Measurements from ENCODE around the gene GEMIN4.
"Not testable (repeated sequence)": the region's sequence is repeated elsewhere in the genome, so short reads cannot be mapped to it uniquely, and the experiment has no call there.

Gene GEMIN4

DNA sequence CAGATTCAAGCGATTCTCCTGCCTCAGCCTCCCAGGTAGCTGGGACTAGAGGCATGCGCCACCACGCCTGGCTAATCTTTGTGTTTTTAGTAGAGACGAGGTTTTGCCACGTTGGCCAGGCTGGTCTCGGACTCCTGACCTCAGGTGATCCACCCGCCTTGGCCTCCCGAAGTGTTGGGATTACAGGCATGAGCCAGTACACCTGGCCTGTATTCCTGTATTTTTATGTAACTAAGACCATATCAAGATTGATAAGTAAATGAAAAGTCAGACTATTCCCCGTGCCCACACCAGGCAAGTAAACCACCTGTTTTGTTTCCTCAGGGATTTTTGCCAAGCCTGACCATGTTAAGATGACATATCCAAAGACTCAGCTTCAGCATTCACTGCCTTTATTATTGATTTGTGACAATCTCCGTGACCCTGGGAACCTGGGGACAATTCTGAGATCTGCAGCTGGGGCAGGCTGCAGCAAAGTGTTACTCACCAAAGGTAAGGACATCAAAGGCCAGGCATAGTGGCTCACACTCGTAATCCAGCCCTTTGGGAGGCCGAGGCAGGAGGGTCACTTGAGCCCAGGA lies 35.7 kb upstream of the GEMIN4 start (continued):
- no peak for TF ChIP-seq ZNF596 (tag by site-specific recombination; IDR thresholded peaks at IDR 0.05)
- TF ChIP-seq ZNF239 (tag by site-specific recombination; IDR thresholded peaks at IDR 0.05): no peak
- TF ChIP-seq, protein P1, sequence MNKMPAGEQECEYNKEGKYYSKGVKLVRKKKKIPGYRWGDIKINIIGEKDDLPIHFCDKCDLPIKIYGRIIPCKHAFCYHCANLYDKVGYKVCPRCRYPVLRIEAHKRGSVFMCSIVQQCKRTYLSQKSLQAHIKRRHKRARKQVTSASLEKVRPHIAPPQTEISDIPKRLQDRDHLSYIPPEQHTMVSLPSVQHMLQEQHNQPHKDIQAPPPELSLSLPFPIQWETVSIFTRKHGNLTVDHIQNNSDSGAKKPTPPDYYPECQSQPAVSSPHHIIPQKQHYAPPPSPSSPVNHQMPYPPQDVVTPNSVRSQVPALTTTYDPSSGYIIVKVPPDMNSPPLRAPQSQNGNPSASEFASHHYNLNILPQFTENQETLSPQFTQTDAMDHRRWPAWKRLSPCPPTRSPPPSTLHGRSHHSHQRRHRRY (tag by site-specific recombination; IDR thresholded peaks at IDR 0.05): no peak
- no peak for TF ChIP-seq ZNF626 (tag by site-specific recombination; IDR thresholded peaks at IDR 0.05)
- no peak for TF ChIP-seq ZNF830 (tag by site-specific recombination; IDR thresholded peaks at IDR 0.05; ENCODE audit: low read depth)
- TF ChIP-seq, protein P2, sequence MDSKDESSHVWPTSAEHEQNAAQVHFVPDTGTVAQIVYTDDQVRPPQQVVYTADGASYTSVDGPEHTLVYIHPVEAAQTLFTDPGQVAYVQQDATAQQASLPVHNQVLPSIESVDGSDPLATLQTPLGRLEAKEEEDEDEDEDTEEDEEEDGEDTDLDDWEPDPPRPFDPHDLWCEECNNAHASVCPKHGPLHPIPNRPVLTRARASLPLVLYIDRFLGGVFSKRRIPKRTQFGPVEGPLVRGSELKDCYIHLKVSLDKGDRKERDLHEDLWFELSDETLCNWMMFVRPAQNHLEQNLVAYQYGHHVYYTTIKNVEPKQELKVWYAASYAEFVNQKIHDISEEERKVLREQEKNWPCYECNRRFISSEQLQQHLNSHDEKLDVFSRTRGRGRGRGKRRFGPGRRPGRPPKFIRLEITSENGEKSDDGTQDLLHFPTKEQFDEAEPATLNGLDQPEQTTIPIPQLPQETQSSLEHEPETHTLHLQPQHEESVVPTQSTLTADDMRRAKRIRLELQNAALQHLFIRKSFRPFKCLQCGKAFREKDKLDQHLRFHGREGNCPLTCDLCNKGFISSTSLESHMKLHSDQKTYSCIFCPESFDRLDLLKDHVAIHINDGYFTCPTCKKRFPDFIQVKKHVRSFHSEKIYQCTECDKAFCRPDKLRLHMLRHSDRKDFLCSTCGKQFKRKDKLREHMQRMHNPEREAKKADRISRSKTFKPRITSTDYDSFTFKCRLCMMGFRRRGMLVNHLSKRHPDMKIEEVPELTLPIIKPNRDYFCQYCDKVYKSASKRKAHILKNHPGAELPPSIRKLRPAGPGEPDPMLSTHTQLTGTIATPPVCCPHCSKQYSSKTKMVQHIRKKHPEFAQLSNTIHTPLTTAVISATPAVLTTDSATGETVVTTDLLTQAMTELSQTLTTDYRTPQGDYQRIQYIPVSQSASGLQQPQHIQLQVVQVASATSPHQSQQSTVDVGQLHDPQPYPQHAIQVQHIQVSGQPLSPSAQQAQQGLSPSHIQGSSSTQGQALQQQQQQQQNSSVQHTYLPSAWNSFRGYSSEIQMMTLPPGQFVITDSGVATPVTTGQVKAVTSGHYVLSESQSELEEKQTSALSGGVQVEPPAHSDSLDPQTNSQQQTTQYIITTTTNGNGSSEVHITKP (tag by site-specific recombination; IDR thresholded peaks at IDR 0.05): no peak
- no peak for TF ChIP-seq ZNF677 (tag by site-specific recombination; IDR thresholded peaks at IDR 0.05)
- no peak for TF ChIP-seq ZNF121 (tag by site-specific recombination; IDR thresholded peaks at IDR 0.05)
- TF ChIP-seq ZNF837 (tag by site-specific recombination; IDR thresholded peaks at IDR 0.05): no peak
- TF ChIP-seq, protein P3, sequence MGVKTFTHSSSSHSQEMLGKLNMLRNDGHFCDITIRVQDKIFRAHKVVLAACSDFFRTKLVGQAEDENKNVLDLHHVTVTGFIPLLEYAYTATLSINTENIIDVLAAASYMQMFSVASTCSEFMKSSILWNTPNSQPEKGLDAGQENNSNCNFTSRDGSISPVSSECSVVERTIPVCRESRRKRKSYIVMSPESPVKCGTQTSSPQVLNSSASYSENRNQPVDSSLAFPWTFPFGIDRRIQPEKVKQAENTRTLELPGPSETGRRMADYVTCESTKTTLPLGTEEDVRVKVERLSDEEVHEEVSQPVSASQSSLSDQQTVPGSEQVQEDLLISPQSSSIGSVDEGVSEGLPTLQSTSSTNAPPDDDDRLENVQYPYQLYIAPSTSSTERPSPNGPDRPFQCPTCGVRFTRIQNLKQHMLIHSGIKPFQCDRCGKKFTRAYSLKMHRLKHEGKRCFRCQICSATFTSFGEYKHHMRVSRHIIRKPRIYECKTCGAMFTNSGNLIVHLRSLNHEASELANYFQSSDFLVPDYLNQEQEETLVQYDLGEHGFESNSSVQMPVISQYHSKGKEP (tag by site-specific recombination; IDR thresholded peaks at IDR 0.05): no peak
- TF ChIP-seq ZNF473 (tag by site-specific recombination; IDR thresholded peaks at IDR 0.05): no peak
- TF ChIP-seq ZNF350 (tag by site-specific recombination; IDR thresholded peaks at IDR 0.05): no peak
- TF ChIP-seq, protein P4, sequence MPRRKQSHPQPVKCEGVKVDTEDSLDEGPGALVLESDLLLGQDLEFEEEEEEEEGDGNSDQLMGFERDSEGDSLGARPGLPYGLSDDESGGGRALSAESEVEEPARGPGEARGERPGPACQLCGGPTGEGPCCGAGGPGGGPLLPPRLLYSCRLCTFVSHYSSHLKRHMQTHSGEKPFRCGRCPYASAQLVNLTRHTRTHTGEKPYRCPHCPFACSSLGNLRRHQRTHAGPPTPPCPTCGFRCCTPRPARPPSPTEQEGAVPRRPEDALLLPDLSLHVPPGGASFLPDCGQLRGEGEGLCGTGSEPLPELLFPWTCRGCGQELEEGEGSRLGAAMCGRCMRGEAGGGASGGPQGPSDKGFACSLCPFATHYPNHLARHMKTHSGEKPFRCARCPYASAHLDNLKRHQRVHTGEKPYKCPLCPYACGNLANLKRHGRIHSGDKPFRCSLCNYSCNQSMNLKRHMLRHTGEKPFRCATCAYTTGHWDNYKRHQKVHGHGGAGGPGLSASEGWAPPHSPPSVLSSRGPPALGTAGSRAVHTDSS (tag by site-specific recombination; IDR thresholded peaks at IDR 0.05): no peak
- no peak for TF ChIP-seq ZBTB7A (tag by site-specific recombination; IDR thresholded peaks at IDR 0.05; ENCODE audit: low read depth)
- TF ChIP-seq MZF1 (tag by site-specific recombination; IDR thresholded peaks at IDR 0.05; ENCODE audit: borderline replicate concordance): no peak
- TF ChIP-seq, protein P5, sequence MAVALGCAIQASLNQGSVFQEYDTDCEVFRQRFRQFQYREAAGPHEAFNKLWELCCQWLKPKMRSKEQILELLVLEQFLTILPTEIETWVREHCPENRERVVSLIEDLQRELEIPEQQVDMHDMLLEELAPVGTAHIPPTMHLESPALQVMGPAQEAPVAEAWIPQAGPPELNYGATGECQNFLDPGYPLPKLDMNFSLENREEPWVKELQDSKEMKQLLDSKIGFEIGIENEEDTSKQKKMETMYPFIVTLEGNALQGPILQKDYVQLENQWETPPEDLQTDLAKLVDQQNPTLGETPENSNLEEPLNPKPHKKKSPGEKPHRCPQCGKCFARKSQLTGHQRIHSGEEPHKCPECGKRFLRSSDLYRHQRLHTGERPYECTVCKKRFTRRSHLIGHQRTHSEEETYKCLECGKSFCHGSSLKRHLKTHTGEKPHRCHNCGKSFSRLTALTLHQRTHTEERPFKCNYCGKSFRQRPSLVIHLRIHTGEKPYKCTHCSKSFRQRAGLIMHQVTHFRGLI (tag by site-specific recombination; IDR thresholded peaks at IDR 0.05): no peak
- no peak for TF ChIP-seq SP7 (tag by site-specific recombination; IDR thresholded peaks at IDR 0.05)

DNA sequence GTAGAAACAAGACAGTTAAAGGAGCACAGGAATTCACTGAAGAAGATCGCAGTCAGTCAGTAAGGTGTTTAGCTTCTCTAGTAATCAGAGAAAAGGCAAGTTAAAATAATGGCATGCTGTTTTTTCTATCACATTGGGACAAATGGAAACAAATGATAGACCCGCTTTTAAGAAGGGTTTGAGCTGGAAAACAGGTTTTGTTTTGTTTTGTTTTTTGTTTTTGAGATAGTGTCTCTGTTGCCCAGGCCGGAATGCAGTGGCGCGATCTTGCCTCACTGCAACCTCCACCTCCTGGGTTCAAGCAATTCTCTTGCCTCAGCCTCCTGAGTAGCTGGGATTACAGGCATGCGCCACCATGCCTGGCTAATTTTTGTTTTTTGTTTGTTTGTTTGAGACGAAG lies 33.8 kb upstream of the GEMIN4 start:
- POLR2A ChIA-PET; H3K4me3 ChIP-seq (ENCODE audit: low read depth, low read length); H3K4me1 ChIP-seq (ENCODE audit: control insufficient read depth, insufficient read depth, low read length); H3K27ac ChIP-seq (ENCODE audit: extremely low read depth, low read depth, low read length); H3K9me3 ChIP-seq (ENCODE audit: control insufficient read depth, insufficient read depth, low read depth, low read length): not testable (repeated sequence)
- H3K36me3 ChIP-seq (ENCODE audit: control insufficient read depth in 2 of 2, insufficient read depth in 1 of 2, low read length in 2 of 2): peaks cover 23 to 68% of the 10 kb centered on the region in 2 experiments
- CTCF ChIA-PET: interaction anchor here (0.6 to 1.1 kb wide), 3 partner anchors 10 to 211 kb away, joined by 3 to 6 read pairs (median 3); partner anchors contain the start of gene TIMM22
